ENCODE results near the gene KCNAB1. TPM values are rescaled to one million over a fixed set of nuclear protein-coding genes. Genes with fewer than 3 reads are reported as not detected.

Gene KCNAB1
- total and polyA plus RNA-seq, 8 donors = 0.76 to 4.9 (median 3.2) TPM

GRCh38 chr3:156413293-156413892 is 293.0 kb downstream of the KCNAB1 start:
- Histone ChIP-seq H3K36me3 (no peaks in the 10 kb centered on the region), H3K4me1 (no peaks in the 10 kb centered on the region), H3K27ac (no peak overlapping the region), H3K4me3 (no peak overlapping the region), H3K27me3 (no peaks in the 10 kb centered on the region), H3K9me3 (no peaks in the 10 kb centered on the region)
- 71 to 79% methylated on average over 4 of the region's 4 CpGs for WGBS, 2 donors
- FAIRE-seq (no peak), ATAC-seq (no peak), DNase-seq (no peak)
- intact Hi-C loops (cut with DNase I) = no loop called here
- no peak for TF ChIP-seq CTCF (IDR thresholded peaks at IDR 0.05)

GRCh38 chr3:156416846-156417558 is 296.6 kb downstream of the KCNAB1 start:
- FAIRE-seq (no peak), ATAC-seq (peak in 1 of 4 donors; percentile 77), DNase-seq (no peak)
- Histone ChIP-seq H3K27me3 (no peaks in the 10 kb centered on the region), H3K9me3 (no peaks in the 10 kb centered on the region), H3K4me3 (no peak overlapping the region), H3K4me1 (no peaks in the 10 kb centered on the region), H3K27ac (no peak overlapping the region), H3K36me3 (no peaks in the 10 kb centered on the region)
- 87% methylated on average over 3 of the region's 3 CpGs for WGBS, 2 donors
- TF ChIP-seq CTCF (IDR thresholded peaks at IDR 0.05) = no peak
- intact Hi-C loops (cut with DNase I) = no loop called here

GRCh38 chr3:156417559-156418132 is 297.3 kb downstream of the KCNAB1 start:
- TF ChIP-seq CTCF (IDR thresholded peaks at IDR 0.05) = no peak
- WGBS, 2 donors = 69 to 79% methylated on average over 4 of the region's 4 CpGs
- no peaks in the 10 kb centered on the region for H3K4me1 ChIP-seq

GRCh38 chr3:156418428-156418827 is 298.1 kb downstream of the KCNAB1 start:
- 56 to 60% methylated on average over 2 of the region's 2 CpGs for WGBS, 2 donors
- Histone ChIP-seq H3K4me1 (no peaks in the 10 kb centered on the region), H3K27ac (no peak overlapping the region), H3K4me3 (no peak overlapping the region), H3K27me3 (no peaks in the 10 kb centered on the region), H3K36me3 (no peaks in the 10 kb centered on the region), H3K9me3 (no peaks in the 10 kb centered on the region)
- TF ChIP-seq CTCF (IDR thresholded peaks at IDR 0.05) = no peak
- ATAC-seq = no peak
- intact Hi-C loops (cut with DNase I) = no loop called here
- no peak for DNase-seq
- FAIRE-seq = no peak

More at GRCh38 chr3:156417559-156418132, 297.3 kb downstream of the KCNAB1 start:
- intact Hi-C loops (cut with DNase I) = no loop called here
- Histone ChIP-seq H3K27me3 (no peaks in the 10 kb centered on the region), H3K36me3 (no peaks in the 10 kb centered on the region), H3K27ac (no peak overlapping the region), H3K9me3 (no peaks in the 10 kb centered on the region), H3K4me3 (no peak overlapping the region)
- FAIRE-seq (no peak), DNase-seq (no peak), ATAC-seq (no peak)

- 79 to 88% methylated on average over 4 of the region's 4 CpGs for WGBS, 2 donors
- Histone ChIP-seq H3K4me3 (no peak overlapping the region), H3K27me3 (no peaks in the 10 kb centered on the region), H3K36me3 (no peaks in the 10 kb centered on the region), H3K9me3 (no peaks in the 10 kb centered on the region), H3K27ac (no peak overlapping the region), H3K4me1 (no peaks in the 10 kb centered on the region)
- no peak for ATAC-seq
- TF ChIP-seq CTCF (IDR thresholded peaks at IDR 0.05) = no peak
- no peak for DNase-seq
- FAIRE-seq = no peak
- intact Hi-C loops (cut with DNase I) = no loop called here
Observed at GRCh38 chr3:156421534-156421933, 301.2 kb downstream of the KCNAB1 start.

Measured in pancreas (tissue), 10 donors.